ENCODE data around the gene ZNF579.
A peak's percentile ranks its signal among the peaks of the same experiment; 100 is the strongest.
"Not testable (repeated sequence)": the region's sequence is repeated elsewhere in the genome, so short reads cannot be mapped to it uniquely, and the experiment has no call there.

ZNF579 gene

GRCh38 chr19:55593096-55593772 is 12.6 kb upstream of the ZNF579 start:
- no peak for DNase-seq (ENCODE audit: low spot score)

GRCh38 chr19:55592391-55593090 is 11.9 kb upstream of the ZNF579 start:
- DNase-seq (ENCODE audit: low spot score) = no peak

GRCh38 chr19:55591555-55591954 is 10.9 kb upstream of the ZNF579 start:
- no peak for DNase-seq (ENCODE audit: low spot score)

- DNase-seq (ENCODE audit: low spot score) = no peak
Observed at GRCh38 chr19:55590617-55591016, 10.0 kb upstream of the ZNF579 start.

- DNase-seq (ENCODE audit: low spot score) = no peak
Observed at GRCh38 chr19:55590109-55590508, 9.5 kb upstream of the ZNF579 start.

GRCh38 chr19:55588738-55589137 is 8.1 kb upstream of the ZNF579 start:
- DNase-seq (ENCODE audit: low spot score) = no peak

- peak; percentile 87 for DNase-seq (ENCODE audit: low spot score)
Observed at GRCh38 chr19:55586976-55587668, 6.5 kb upstream of the ZNF579 start.

GRCh38 chr19:55585658-55586339 is 5.2 kb upstream of the ZNF579 start:
- peak; percentile 77 for DNase-seq (ENCODE audit: low spot score)

- DNase-seq (ENCODE audit: low spot score) = no peak
Observed at GRCh38 chr19:55584871-55585270, 4.2 kb upstream of the ZNF579 start.

- not testable (repeated sequence) for DNase-seq (ENCODE audit: low spot score)
Observed at GRCh38 chr19:55583897-55584296, 3.2 kb upstream of the ZNF579 start.

GRCh38 chr19:55582284-55582683 is 1.6 kb upstream of the ZNF579 start:
- not testable (repeated sequence) for DNase-seq (ENCODE audit: low spot score)

- no peak for DNase-seq (ENCODE audit: low spot score)
Observed at GRCh38 chr19:55581823-55582223, 1.2 kb upstream of the ZNF579 start.

- DNase-seq (ENCODE audit: low spot score) = no peak
Observed at GRCh38 chr19:55581145-55581822, 636 bp upstream of the ZNF579 start.

GRCh38 chr19:55579766-55580621 is 654 bp downstream of the ZNF579 start:
- no peak for DNase-seq (ENCODE audit: low spot score)

- DNase-seq (ENCODE audit: low spot score) = no peak
Observed at GRCh38 chr19:55578761-55579747, 1.6 kb downstream of the ZNF579 start.

- no peak for DNase-seq (ENCODE audit: low spot score)
Observed at GRCh38 chr19:55578031-55578760, 2.5 kb downstream of the ZNF579 start.

- DNase-seq (ENCODE audit: low spot score) = no peak
Observed at GRCh38 chr19:55576746-55577145, 3.9 kb downstream of the ZNF579 start.

- DNase-seq (ENCODE audit: low spot score) = not testable (repeated sequence)
Observed at GRCh38 chr19:55573929-55574328, 6.7 kb downstream of the ZNF579 start.

GRCh38 chr19:55569477-55569876 is 11.2 kb downstream of the ZNF579 start:
- DNase-seq (ENCODE audit: low spot score) = not testable (repeated sequence)
